Activated CD4-positive, alpha-beta T cell treated with anti-CD3 and anti-CD28 coated beads, Interleukin-2, amount 50 U/mL, for 1 hour (primary cell): Measurements from ENCODE around the gene SLC16A13.
"Not testable (repeated sequence)": the region's sequence is repeated elsewhere in the genome, so short reads cannot be mapped to it uniquely, and the experiment has no call there.

Experiments used
- DNase-seq: peaks from one replicate; pipeline ENCODE4 v3.0.0-alpha.2; 2020

SLC16A13 gene

GRCh38 chr17:7068268-7068667, 32.5 kb downstream of the SLC16A13 start:
- no peak for DNase-seq

- DNase-seq: no peak
These were observed 34.9 kb downstream of the SLC16A13 start for GRCh38 chr17:7070712-7071111.

- no peak for DNase-seq
These were observed 36.6 kb downstream of the SLC16A13 start for GRCh38 chr17:7072406-7072805.

- no peak for DNase-seq
These were observed 39.1 kb downstream of the SLC16A13 start for GRCh38 chr17:7074931-7075330.

- no peak for DNase-seq
These were observed 42.2 kb downstream of the SLC16A13 start for GRCh38 chr17:7077911-7078546.

- no peak for DNase-seq
These were observed 42.9 kb downstream of the SLC16A13 start for GRCh38 chr17:7078711-7079110.

- DNase-seq: no peak
These were observed 44.0 kb downstream of the SLC16A13 start, which contains the start of gene CLEC10A for GRCh38 chr17:7079581-7080455. Gene CLEC10A (minus strand): TSS chr17:7080251. CDS start chr17:7078812, 1,439 bp downstream.

GRCh38 chr17:7080456-7081041, 44.7 kb downstream of the SLC16A13 start:
- no peak for DNase-seq

GRCh38 chr17:7081341-7082062, 45.7 kb downstream of the SLC16A13 start:
- DNase-seq: no peak

- no peak for DNase-seq
These were observed 47.8 kb downstream of the SLC16A13 start for GRCh38 chr17:7083592-7083991.

GRCh38 chr17:7084088-7084487, 48.3 kb downstream of the SLC16A13 start:
- no peak for DNase-seq

- not testable (repeated sequence) for DNase-seq
These were observed 52.6 kb downstream of the SLC16A13 start for GRCh38 chr17:7088442-7088841.

GRCh38 chr17:7089570-7089969, 53.8 kb downstream of the SLC16A13 start:
- DNase-seq: not testable (repeated sequence)
